Measurements from ENCODE around the gene PIH1D1.
"Not testable (repeated sequence)": the region's sequence is repeated elsewhere in the genome, so short reads cannot be mapped to it uniquely, and the experiment has no call there.

PIH1D1 gene

DNA sequence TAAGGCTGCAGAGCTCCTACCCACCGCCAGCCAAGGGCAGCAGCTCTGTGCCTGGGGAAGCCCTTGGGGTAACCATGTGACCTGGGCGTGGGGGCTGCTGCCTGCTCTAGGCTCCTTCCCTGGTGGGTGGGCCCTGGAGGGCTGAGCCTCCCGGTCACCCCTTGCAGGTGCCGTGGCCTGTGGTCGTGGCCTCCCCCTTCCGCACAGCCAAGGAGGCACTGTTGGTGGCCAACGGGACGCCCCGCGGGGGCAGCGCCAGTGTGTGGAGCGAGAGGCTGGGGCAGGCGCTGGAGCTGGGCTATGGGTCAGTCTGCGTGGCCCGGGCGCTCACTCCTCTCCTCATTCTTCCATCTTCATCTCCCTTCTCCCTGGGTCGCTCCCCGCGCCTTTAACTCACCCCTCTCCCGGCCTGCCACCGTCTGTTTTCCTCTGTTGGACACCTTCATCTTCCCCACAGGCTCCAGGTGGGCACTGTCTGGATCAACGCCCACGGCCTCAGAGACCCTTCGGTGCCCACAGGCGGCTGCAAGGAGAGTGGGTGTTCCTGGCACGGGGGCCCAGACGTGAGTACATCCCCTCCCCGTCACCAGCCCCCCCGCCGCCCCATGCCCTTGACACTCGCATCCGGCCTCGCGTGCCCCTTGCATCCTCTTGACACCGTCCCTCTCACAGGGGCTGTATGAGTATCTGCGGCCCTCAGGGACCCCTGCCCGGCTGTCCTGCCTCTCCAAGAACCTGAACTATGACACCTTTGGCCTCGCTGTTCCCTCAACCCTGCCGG, 12.5 kb upstream of the PIH1D1 start:
- TF ChIP-seq, protein P1, sequence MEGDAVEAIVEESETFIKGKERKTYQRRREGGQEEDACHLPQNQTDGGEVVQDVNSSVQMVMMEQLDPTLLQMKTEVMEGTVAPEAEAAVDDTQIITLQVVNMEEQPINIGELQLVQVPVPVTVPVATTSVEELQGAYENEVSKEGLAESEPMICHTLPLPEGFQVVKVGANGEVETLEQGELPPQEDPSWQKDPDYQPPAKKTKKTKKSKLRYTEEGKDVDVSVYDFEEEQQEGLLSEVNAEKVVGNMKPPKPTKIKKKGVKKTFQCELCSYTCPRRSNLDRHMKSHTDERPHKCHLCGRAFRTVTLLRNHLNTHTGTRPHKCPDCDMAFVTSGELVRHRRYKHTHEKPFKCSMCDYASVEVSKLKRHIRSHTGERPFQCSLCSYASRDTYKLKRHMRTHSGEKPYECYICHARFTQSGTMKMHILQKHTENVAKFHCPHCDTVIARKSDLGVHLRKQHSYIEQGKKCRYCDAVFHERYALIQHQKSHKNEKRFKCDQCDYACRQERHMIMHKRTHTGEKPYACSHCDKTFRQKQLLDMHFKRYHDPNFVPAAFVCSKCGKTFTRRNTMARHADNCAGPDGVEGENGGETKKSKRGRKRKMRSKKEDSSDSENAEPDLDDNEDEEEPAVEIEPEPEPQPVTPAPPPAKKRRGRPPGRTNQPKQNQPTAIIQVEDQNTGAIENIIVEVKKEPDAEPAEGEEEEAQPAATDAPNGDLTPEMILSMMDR (IDR thresholded peaks at IDR 0.05; ENCODE audit: low read depth, low read length): no peak
- H3K4me3 ChIP-seq (replicated peaks in 1 of 2; ENCODE audit: low read depth in 2 of 2, low read length in 2 of 2): no peak overlapping the region
- no peak for DNase-seq (ENCODE audit: low read depth in 2 of 2)

DNA sequence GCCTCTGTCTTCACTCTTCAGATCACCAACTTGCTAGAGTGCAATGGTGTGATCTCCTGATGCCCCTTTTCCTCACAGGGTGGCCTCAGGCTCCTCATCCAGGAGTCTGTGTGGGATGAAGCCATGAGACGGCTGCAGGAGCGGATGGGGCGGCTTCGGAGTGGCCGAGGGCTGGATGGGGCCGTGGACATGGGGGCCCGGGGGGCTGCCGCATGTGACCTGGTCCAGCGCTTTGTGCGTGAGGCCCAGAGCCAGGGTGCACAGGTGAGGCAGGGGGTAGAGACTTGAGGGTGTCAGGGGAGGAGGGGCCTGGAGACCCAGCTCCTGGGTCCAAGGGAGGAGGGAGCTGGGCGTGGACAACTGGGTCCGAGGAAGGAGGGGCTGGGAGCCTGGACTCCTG, 10.9 kb upstream of the PIH1D1 start:
- no peak overlapping the region for H3K4me3 ChIP-seq (replicated peaks in 1 of 2; ENCODE audit: low read depth in 2 of 2, low read length in 2 of 2)
- DNase-seq (ENCODE audit: low read depth in 2 of 2): no peak
- TF ChIP-seq, protein P1 (IDR thresholded peaks at IDR 0.05; ENCODE audit: low read depth, low read length): no peak

DNA sequence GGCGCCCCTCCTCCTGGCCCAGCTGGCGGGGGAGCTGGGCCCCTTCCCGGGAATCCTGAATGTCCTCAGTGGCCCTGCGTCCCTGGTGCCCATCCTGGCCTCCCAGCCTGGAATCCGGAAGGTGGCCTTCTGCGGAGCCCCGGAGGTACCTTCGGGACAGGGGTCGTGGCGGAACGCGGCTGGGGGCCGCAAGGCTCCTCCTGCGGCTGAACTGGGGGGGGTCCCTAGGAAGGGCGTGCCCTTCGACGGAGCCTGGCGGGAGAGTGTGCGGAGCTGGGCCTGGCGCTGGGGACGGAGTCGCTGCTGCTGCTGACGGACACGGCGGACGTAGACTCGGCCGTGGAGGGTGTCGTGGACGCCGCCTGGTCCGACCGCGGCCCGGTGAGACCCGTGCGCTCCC, 10.0 kb upstream of the PIH1D1 start:
- TF ChIP-seq, protein P1 (IDR thresholded peaks at IDR 0.05; ENCODE audit: low read depth, low read length): no peak
- no peak overlapping the region for H3K4me3 ChIP-seq (replicated peaks in 1 of 2; ENCODE audit: low read depth in 2 of 2, low read length in 2 of 2)
- no peak for DNase-seq (ENCODE audit: low read depth in 2 of 2)

DNA sequence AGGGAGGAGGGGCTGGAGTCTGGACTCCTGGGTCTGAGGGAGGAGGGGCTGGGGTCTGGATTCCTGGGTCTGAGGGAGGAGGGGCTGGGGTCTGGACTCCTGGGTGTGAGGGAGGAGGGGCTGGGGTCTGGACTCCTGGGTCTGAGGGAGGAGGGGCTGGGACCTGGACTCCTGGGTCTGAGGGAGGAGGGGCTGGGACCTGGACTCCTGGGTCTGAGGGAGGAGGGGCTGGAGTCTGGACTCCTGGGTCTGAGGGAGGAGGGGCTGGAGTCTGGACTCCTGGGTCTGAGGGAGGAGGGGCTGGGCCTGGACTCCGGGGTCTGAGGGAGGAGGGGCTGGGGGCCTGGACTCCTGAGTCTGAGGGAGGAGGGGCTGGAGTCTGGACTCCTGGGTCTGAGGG, 9.5 kb upstream of the PIH1D1 start:
- DNase-seq (ENCODE audit: low read depth in 2 of 2): not testable (repeated sequence)

DNA sequence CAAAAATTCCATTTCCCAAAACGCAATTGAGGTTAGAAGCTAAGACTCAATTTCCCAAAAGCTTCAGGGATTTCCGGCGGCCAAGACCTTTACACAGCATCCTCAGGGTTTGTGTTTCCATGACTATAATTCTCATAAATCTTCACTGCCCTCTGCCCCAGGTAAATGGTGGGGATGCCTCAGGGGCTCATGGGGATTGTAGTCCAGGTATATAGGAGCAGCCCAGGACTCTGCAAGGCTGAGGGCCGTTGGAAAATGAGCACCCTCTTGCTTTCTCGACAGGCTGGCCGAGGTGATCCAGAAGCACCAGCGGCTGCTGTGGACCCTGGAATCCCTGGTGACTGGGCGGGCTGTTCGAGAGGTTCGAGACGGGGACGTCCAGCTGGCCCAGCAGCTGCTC, 7.8 kb upstream of the PIH1D1 start:
- no peak for DNase-seq (ENCODE audit: low read depth in 2 of 2)
- no peak overlapping the region for H3K4me3 ChIP-seq (replicated peaks in 1 of 2; ENCODE audit: low read depth in 2 of 2, low read length in 2 of 2)
- TF ChIP-seq, protein P1 (IDR thresholded peaks at IDR 0.05; ENCODE audit: low read depth, low read length): no peak

More for the DNA sequence above, 9.5 kb upstream of the PIH1D1 start:
- H3K4me3 ChIP-seq (replicated peaks in 1 of 2; ENCODE audit: low read depth in 2 of 2, low read length in 2 of 2): not testable (repeated sequence)

DNA sequence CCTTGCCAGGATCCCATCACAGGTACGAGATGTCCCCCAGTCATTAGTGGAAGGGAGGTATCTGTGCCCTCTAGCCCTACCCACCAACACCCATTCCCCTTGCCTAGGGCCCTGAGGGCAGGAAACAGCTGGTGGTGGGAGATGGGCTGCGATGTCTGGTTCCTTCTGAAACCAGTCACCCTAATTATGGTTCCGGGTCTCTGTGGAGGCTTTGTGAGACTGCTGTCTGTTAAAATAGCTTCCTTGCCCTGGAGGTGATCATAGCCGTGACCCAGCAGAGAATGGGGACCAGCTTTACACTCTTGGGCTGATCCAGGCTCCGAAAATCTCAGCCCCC, 6.9 kb upstream of the PIH1D1 start:
- TF ChIP-seq, protein P1 (IDR thresholded peaks at IDR 0.05; ENCODE audit: low read depth, low read length): no peak
- no peak for DNase-seq (ENCODE audit: low read depth in 2 of 2)
- H3K4me3 ChIP-seq (replicated peaks in 1 of 2; ENCODE audit: low read depth in 2 of 2, low read length in 2 of 2): no peak overlapping the region

DNA sequence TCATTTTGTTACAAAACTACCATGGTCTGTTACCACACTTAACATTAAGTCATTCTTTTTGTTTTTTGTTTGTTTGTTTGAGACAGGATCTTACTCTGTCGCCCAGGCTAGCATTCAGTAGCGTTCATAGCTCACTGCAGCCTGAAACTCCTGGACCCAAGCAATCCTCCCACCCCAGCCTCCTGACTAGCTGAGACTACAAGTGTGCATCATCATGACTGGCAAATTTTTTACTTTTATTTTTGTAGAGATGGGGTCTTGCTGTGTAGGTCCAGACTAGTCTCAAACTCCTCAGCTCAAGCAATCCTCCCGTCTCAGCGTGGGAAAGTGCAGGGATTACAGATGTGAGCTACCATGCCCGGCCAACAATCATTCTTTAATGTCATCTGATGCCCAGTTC, 4.7 kb upstream of the PIH1D1 start:
- H3K4me3 ChIP-seq (replicated peaks in 1 of 2; ENCODE audit: low read depth in 2 of 2, low read length in 2 of 2): no peak overlapping the region
- peak; percentile 33 to 71 for DNase-seq (ENCODE audit: low read depth in 2 of 2)
- TF ChIP-seq, protein P1 (IDR thresholded peaks at IDR 0.05; ENCODE audit: low read depth, low read length): no peak

All from cardiac fibroblast (primary cell).